ENCODE data around the gene BEND7. TPM values are rescaled to one million over a fixed set of nuclear protein-coding genes. Genes with fewer than 3 reads are reported as not detected.

The BEND7 gene
- total and polyA plus RNA-seq, 2 donors (not counting 3 experiments of a cell fraction or from before 2014, with no cell fraction given), result 7.3 to 31.7 TPM

- Histone ChIP-seq H3K4me2 (ENCODE audit: insufficient read depth, low read length) (no peak overlapping the region), H4K20me1 (replicated peaks; ENCODE audit: control insufficient read depth, extremely low read depth, insufficient read depth, low read length) (no peaks in the 10 kb centered on the region), H3K79me2 (ENCODE audit: control insufficient read depth, insufficient read depth, low read length) (peaks cover 2% of the 10 kb centered on the region), H3K4me1 (ENCODE audit: control insufficient read depth, extremely low read depth, insufficient read depth, low read length) (no peaks in the 10 kb centered on the region), H3K9ac (replicated peaks; ENCODE audit: extremely low read depth, insufficient read depth, low read length) (no peak overlapping the region), H3K4me3 (replicated peaks in 1 of 3; ENCODE audit: insufficient read depth in 1 of 3, low read depth in 1 of 3, low read length in 3 of 3) (no peak overlapping the region), H3K27ac (ENCODE audit: insufficient read depth, low read depth, low read length) (no peak overlapping the region), H3K9me1 (replicated peaks; ENCODE audit: control insufficient read depth, extremely low read depth, insufficient read depth, low read length) (no peaks in the 10 kb centered on the region), H2AFZ (ENCODE audit: low read depth, low read length) (no peak overlapping the region), H3K27me3 (ENCODE audit: control insufficient read depth in 2 of 2, insufficient read depth in 2 of 2, low read length in 2 of 2) (no peaks in the 10 kb centered on the region), H3K36me3 (ENCODE audit: control insufficient read depth in 2 of 2, extremely low read depth in 1 of 2, insufficient read depth in 2 of 2, low read length in 2 of 2) (peaks cover 2 to 10% of the 10 kb centered on the region in 2 experiments), H3K9me3 (replicated peaks; ENCODE audit: control insufficient read depth, insufficient read depth, low read length) (no peaks in the 10 kb centered on the region)
- POLR2A ChIA-PET, result no interaction called here
- no TSS peak for BruUV-seq (replicated peaks)
- DNase-seq (ENCODE audit: low read depth, low spot score), result no peak
- no peak for TF ChIP-seq EZH2 (IDR thresholded peaks at IDR 0.05; ENCODE audit: borderline replicate concordance, low read depth, low read length, severe bottlenecking)
- FAIRE-seq, result no peak
- dilution Hi-C loops (cut with MboI; ENCODE audit: extremely low pct_ligation_motif_present, low sequenced_read_pairs) (no loop called here), intact Hi-C loops (cut with micrococcal nuclease) (no loop called here)
- CTCF ChIA-PET, result no interaction called here
Measured at GRCh38 chr10:13500201-13500600, 28.6 kb downstream of the BEND7 start.

GRCh38 chr10:13499150-13499549 is 29.7 kb downstream of the BEND7 start:
- Histone ChIP-seq H3K36me3 (ENCODE audit: control insufficient read depth in 2 of 2, extremely low read depth in 1 of 2, insufficient read depth in 2 of 2, low read length in 2 of 2) (peaks cover 2 to 10% of the 10 kb centered on the region in 2 experiments), H2AFZ (ENCODE audit: low read depth, low read length) (no peak overlapping the region), H3K9me3 (replicated peaks; ENCODE audit: control insufficient read depth, insufficient read depth, low read length) (no peaks in the 10 kb centered on the region), H3K27ac (ENCODE audit: insufficient read depth, low read depth, low read length) (no peak overlapping the region), H4K20me1 (replicated peaks; ENCODE audit: control insufficient read depth, extremely low read depth, insufficient read depth, low read length) (no peaks in the 10 kb centered on the region), H3K27me3 (ENCODE audit: control insufficient read depth in 2 of 2, insufficient read depth in 2 of 2, low read length in 2 of 2) (no peaks in the 10 kb centered on the region), H3K4me1 (ENCODE audit: control insufficient read depth, extremely low read depth, insufficient read depth, low read length) (no peaks in the 10 kb centered on the region), H3K9me1 (replicated peaks; ENCODE audit: control insufficient read depth, extremely low read depth, insufficient read depth, low read length) (no peaks in the 10 kb centered on the region), H3K9ac (replicated peaks; ENCODE audit: extremely low read depth, insufficient read depth, low read length) (no peak overlapping the region), H3K4me3 (replicated peaks in 1 of 3; ENCODE audit: insufficient read depth in 1 of 3, low read depth in 1 of 3, low read length in 3 of 3) (no peak overlapping the region), H3K79me2 (ENCODE audit: control insufficient read depth, insufficient read depth, low read length) (peaks cover 2% of the 10 kb centered on the region), H3K4me2 (ENCODE audit: insufficient read depth, low read length) (no peak overlapping the region)
- BruUV-seq (replicated peaks), result no TSS peak
- POLR2A ChIA-PET, result no interaction called here
- CTCF ChIA-PET, result no interaction called here
- FAIRE-seq (no peak), DNase-seq (ENCODE audit: low read depth, low spot score) (no peak)
- dilution Hi-C loops (cut with MboI; ENCODE audit: extremely low pct_ligation_motif_present, low sequenced_read_pairs) (no loop called here), intact Hi-C loops (cut with micrococcal nuclease) (no loop called here)
- TF ChIP-seq JUN (IDR thresholded peaks at IDR 0.05; ENCODE audit: borderline replicate concordance, insufficient read depth, insufficient read length, low read depth) (no peak), GATA2 (IDR thresholded peaks at IDR 0.05; ENCODE audit: insufficient read depth, insufficient read length, low read depth, low read length) (no peak), POLR2A (IDR thresholded peaks at IDR 0.05; ENCODE audit: low read depth, low read length) (no peak), CTCF (IDR thresholded peaks at IDR 0.05; ENCODE audit: extremely low read depth in 1 of 2, insufficient read depth in 1 of 2, low read depth in 1 of 2, low read length in 2 of 2) (no peak), EZH2 (IDR thresholded peaks at IDR 0.05; ENCODE audit: borderline replicate concordance, low read depth, low read length, severe bottlenecking) (no peak), MAX (IDR thresholded peaks at IDR 0.05; ENCODE audit: insufficient read depth, insufficient read length) (no peak), FOS (IDR thresholded peaks at IDR 0.05; ENCODE audit: borderline replicate concordance, insufficient read depth, low read length) (no peak), MYC (IDR thresholded peaks at IDR 0.05; ENCODE audit: low read depth, low read length) (no peak), POLR2AphosphoS5 (IDR thresholded peaks at IDR 0.05; ENCODE audit: insufficient read depth, low read depth, low read length) (no peak)
